ENCODE data around the gene HIGD1A. TPM values are rescaled to one million over a fixed set of nuclear protein-coding genes. Genes with fewer than 3 reads are reported as not detected.

Gene HIGD1A
- total and polyA plus RNA-seq, 2 of the 4 experiments (the other 2 are of a cell fraction), result 86.6 to 137 TPM

DNA sequence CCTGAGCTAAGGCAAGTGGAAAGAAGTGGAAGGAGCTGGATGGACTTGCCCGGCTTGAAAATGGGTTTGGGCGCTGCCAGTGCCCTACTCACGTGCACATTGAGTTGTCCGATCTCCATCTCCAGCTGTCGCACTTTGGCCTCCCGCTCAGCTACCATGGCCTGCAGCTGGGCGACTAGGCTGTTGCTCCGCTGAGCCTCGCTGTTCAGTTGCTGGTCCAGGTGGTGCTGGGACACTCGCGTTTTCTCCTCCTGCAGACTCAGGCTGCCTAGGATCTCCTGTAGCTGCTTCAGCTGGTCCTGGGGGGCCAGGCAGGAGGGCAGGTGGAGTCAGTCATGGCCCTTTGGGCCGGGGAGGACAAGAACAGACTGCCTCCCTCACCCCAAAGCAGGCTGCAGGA, 68.7 kb downstream of the HIGD1A start:
- no peak overlapping the region for H2BK20ac ChIP-seq (ENCODE audit: low read depth, low read length)
- no peak overlapping the region for H3K4me3 ChIP-seq (ENCODE audit: insufficient read depth, low read depth, low read length)
- no peak overlapping the region for H3K4ac ChIP-seq (ENCODE audit: low read depth, low read length)
- H3K9me1 ChIP-seq (ENCODE audit: insufficient read depth, low read length), result no peaks in the 10 kb centered on the region
- CTCF ChIA-PET, result interaction anchor here (0.6 kb wide), 2 partner anchors 585 to 599 kb away, joined by 3 to 5 read pairs; no protein-coding TSS in a partner anchor
- no peak overlapping the region for H4K5ac ChIP-seq (ENCODE audit: low read depth, low read length)
- H3K18ac ChIP-seq (ENCODE audit: low read depth, low read length), result no peak overlapping the region
- H3K79me1 ChIP-seq (ENCODE audit: low read depth in 1 of 2, low read length in 2 of 2), result no peaks in the 10 kb centered on the region
- intact Hi-C loops (cut with micrococcal nuclease), result no loop called here
- no peak overlapping the region for H3K27ac ChIP-seq (ENCODE audit: insufficient read depth, low read length)
- dilution Hi-C loops (cut with HindIII; ENCODE audit: low sequenced_read_pairs, unreplicated experiment), result no loop called here
- WGBS, 2 experiments (ENCODE audit: extremely low coverage in 2 of 2, insufficient read length in 1 of 2), result 78% methylated on average over 9 of the region's 12 CpGs; no CpG with 5 or more reads in 1 of the 2 experiments
- no peak overlapping the region for H2BK5ac ChIP-seq (ENCODE audit: low read depth, low read length, poor library complexity, severe bottlenecking)
- H3K4me1 ChIP-seq (ENCODE audit: control insufficient read depth, insufficient read depth, low read length), result no peaks in the 10 kb centered on the region
- no peaks in the 10 kb centered on the region for H3K9me3 ChIP-seq (ENCODE audit: control insufficient read depth, insufficient read depth, low read length)
- peak overlapping the region; percentile 11 for H2AFZ ChIP-seq (replicated peaks; ENCODE audit: low read length, poor library complexity)
- no peak overlapping the region for H2AK5ac ChIP-seq (ENCODE audit: low read depth, low read length)
- BruUV-seq (replicated peaks), result no TSS peak
- in situ Hi-C loops (cut with MboI; ENCODE audit: low sequenced_read_pairs), result no loop called here
- H2AK9ac ChIP-seq (replicated peaks; ENCODE audit: low read depth, low read length, poor library complexity), result no peak overlapping the region
- POLR2A ChIA-PET (ENCODE audit: unreplicated experiment), result no interaction called here
- no peak overlapping the region for H3K56ac ChIP-seq (ENCODE audit: extremely low read depth, insufficient read depth, low read length)
- no peak overlapping the region for H2BK120ac ChIP-seq (ENCODE audit: low read depth, low read length)
- DNase-seq (no peak), ATAC-seq (ENCODE audit: low read depth) (no peak)
- no peak overlapping the region for H4K8ac ChIP-seq (ENCODE audit: low read depth in 2 of 2, low read length in 2 of 2)
- no peak for TF ChIP-seq MAZ (IDR thresholded peaks at IDR 0.05; ENCODE audit: borderline replicate concordance, low read depth, low read length)
- no peak for TF ChIP-seq BHLHE40 (IDR thresholded peaks at IDR 0.05; ENCODE audit: low read depth, low read length)
- TF ChIP-seq, protein P1, sequence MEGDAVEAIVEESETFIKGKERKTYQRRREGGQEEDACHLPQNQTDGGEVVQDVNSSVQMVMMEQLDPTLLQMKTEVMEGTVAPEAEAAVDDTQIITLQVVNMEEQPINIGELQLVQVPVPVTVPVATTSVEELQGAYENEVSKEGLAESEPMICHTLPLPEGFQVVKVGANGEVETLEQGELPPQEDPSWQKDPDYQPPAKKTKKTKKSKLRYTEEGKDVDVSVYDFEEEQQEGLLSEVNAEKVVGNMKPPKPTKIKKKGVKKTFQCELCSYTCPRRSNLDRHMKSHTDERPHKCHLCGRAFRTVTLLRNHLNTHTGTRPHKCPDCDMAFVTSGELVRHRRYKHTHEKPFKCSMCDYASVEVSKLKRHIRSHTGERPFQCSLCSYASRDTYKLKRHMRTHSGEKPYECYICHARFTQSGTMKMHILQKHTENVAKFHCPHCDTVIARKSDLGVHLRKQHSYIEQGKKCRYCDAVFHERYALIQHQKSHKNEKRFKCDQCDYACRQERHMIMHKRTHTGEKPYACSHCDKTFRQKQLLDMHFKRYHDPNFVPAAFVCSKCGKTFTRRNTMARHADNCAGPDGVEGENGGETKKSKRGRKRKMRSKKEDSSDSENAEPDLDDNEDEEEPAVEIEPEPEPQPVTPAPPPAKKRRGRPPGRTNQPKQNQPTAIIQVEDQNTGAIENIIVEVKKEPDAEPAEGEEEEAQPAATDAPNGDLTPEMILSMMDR (conservative IDR thresholded peaks at IDR 0.05; ENCODE audit: low read depth, low read length), result no peak
- TF ChIP-seq CHD1 (IDR thresholded peaks at IDR 0.05; ENCODE audit: low read depth, low read length), result no peak
- TF ChIP-seq FOS (IDR thresholded peaks at IDR 0.05; ENCODE audit: low read depth, low read length), result no peak
- TF ChIP-seq CEBPB (IDR thresholded peaks at IDR 0.05; ENCODE audit: low read depth, low read length), result no peak
- TF ChIP-seq MXI1 (IDR thresholded peaks at IDR 0.05; ENCODE audit: borderline replicate concordance, low read depth, low read length), result no peak
- TF ChIP-seq, protein P2, sequence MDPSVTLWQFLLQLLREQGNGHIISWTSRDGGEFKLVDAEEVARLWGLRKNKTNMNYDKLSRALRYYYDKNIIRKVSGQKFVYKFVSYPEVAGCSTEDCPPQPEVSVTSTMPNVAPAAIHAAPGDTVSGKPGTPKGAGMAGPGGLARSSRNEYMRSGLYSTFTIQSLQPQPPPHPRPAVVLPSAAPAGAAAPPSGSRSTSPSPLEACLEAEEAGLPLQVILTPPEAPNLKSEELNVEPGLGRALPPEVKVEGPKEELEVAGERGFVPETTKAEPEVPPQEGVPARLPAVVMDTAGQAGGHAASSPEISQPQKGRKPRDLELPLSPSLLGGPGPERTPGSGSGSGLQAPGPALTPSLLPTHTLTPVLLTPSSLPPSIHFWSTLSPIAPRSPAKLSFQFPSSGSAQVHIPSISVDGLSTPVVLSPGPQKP (IDR thresholded peaks at IDR 0.05; ENCODE audit: borderline replicate concordance, low read depth, low read length), result no peak
- no peak for TF ChIP-seq RCOR1 (IDR thresholded peaks at IDR 0.05; ENCODE audit: insufficient replicate concordance, low read length)
- TF ChIP-seq SMC3 (IDR thresholded peaks at IDR 0.05; ENCODE audit: low read depth, low read length), result no peak
- TF ChIP-seq POLR2A (IDR thresholded peaks at IDR 0.05; ENCODE audit: low read depth, low read length), result no peak
- TF ChIP-seq, protein P3, sequence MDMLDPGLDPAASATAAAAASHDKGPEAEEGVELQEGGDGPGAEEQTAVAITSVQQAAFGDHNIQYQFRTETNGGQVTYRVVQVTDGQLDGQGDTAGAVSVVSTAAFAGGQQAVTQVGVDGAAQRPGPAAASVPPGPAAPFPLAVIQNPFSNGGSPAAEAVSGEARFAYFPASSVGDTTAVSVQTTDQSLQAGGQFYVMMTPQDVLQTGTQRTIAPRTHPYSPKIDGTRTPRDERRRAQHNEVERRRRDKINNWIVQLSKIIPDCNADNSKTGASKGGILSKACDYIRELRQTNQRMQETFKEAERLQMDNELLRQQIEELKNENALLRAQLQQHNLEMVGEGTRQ (IDR thresholded peaks at IDR 0.05; ENCODE audit: low read depth, low read length), result no peak
- TF ChIP-seq MAFK (IDR thresholded peaks at IDR 0.05; ENCODE audit: low read depth, low read length), result no peak
- no peak for TF ChIP-seq RFX5 (IDR thresholded peaks at IDR 0.05; ENCODE audit: low read depth, low read length)
- no peak for TF ChIP-seq RAD21 (IDR thresholded peaks at IDR 0.05; ENCODE audit: low read length)
- TF ChIP-seq NFE2L2 (IDR thresholded peaks at IDR 0.05; ENCODE audit: low read depth, low read length), result no peak
- no peak overlapping the region for H3K23ac ChIP-seq (ENCODE audit: low read depth, low read length)
- H2BK15ac ChIP-seq (ENCODE audit: low read depth, low read length), result no peak overlapping the region
- no peak overlapping the region for H3K14ac ChIP-seq (replicated peaks; ENCODE audit: low read depth, low read length)
- no peak overlapping the region for H4K91ac ChIP-seq (ENCODE audit: insufficient read depth, low read depth, low read length)
- peaks cover 51% of the 10 kb centered on the region for H3K27me3 ChIP-seq (ENCODE audit: control insufficient read depth, insufficient read depth, low read length)
- H3K36me3 ChIP-seq (ENCODE audit: control insufficient read depth, insufficient read depth, low read length), result no peaks in the 10 kb centered on the region
- no peak overlapping the region for H3K4me2 ChIP-seq (ENCODE audit: low read depth, low read length)
- H4K20me1 ChIP-seq (ENCODE audit: insufficient read depth, low read length), result no peaks in the 10 kb centered on the region
- H3K9ac ChIP-seq (ENCODE audit: low read depth, low read length), result no peak overlapping the region

All from IMR-90 (cell line).